Measurements from ENCODE around the gene CYP1A2. TPM values are rescaled to one million over a fixed set of nuclear protein-coding genes. Genes with fewer than 3 reads are reported as not detected.

The CYP1A2 gene
- total and polyA plus RNA-seq, 2 of the 13 experiments (the other 11 are each of a cell fraction or from before 2014, with no cell fraction given): 0.07 TPM; not detected in 1

DNA sequence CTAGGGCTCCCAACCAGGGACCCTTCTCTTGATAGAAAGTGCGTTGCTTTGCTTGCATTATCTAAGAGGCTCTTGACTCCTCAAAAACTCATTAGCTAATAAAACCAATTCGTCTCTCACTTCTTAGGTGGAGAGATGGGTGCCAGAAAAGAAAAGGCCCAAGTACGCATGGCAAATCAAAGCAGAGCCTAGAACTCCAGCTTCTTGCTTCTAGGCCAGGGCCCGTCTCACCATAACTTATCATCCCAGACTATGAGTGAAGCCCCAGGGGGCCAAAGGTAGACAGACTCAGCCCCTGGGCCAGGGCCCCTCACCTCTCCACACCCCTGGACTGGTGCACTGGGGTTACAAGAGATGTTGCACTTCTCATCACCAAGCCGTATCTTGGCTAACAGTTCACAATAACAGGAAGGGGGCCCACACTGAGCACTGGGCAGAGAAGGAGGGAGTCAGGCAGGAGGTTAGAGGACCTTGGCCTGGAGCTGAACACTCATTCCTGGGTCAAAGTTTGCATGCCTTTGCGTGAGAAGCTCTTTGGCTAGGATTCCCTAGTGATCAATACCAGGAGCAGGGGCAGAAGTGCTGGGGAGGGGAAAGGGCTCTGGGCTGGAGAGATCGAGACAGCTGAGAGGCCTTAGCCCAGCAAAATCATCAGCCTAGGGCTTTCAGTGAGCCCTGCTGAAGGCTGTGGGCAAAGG, 17.9 kb upstream of the CYP1A2 start (continued):
- TF ChIP-seq, protein P1, sequence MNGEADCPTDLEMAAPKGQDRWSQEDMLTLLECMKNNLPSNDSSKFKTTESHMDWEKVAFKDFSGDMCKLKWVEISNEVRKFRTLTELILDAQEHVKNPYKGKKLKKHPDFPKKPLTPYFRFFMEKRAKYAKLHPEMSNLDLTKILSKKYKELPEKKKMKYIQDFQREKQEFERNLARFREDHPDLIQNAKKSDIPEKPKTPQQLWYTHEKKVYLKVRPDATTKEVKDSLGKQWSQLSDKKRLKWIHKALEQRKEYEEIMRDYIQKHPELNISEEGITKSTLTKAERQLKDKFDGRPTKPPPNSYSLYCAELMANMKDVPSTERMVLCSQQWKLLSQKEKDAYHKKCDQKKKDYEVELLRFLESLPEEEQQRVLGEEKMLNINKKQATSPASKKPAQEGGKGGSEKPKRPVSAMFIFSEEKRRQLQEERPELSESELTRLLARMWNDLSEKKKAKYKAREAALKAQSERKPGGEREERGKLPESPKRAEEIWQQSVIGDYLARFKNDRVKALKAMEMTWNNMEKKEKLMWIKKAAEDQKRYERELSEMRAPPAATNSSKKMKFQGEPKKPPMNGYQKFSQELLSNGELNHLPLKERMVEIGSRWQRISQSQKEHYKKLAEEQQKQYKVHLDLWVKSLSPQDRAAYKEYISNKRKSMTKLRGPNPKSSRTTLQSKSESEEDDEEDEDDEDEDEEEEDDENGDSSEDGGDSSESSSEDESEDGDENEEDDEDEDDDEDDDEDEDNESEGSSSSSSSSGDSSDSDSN (CRISPR knock-in tag; IDR thresholded peaks at IDR 0.05): no peak
- TF ChIP-seq, protein P2, sequence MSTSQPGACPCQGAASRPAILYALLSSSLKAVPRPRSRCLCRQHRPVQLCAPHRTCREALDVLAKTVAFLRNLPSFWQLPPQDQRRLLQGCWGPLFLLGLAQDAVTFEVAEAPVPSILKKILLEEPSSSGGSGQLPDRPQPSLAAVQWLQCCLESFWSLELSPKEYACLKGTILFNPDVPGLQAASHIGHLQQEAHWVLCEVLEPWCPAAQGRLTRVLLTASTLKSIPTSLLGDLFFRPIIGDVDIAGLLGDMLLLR (CRISPR knock-in tag; IDR thresholded peaks at IDR 0.05): no peak
- TF ChIP-seq ZNF879 (CRISPR knock-in tag; IDR thresholded peaks at IDR 0.05) (no peak), ZNF562 (CRISPR knock-in tag; IDR thresholded peaks at IDR 0.05; ENCODE audit: borderline replicate concordance) (no peak), ATRX (CRISPR knock-in tag; IDR thresholded peaks at IDR 0.05; ENCODE audit: borderline replicate concordance) (no peak), ZNF431 (CRISPR knock-in tag; IDR thresholded peaks at IDR 0.05; ENCODE audit: borderline replicate concordance, low read depth) (no peak), HOXD1 (CRISPR knock-in tag; IDR thresholded peaks at IDR 0.05) (no peak), ZFYVE20 (CRISPR knock-in tag; IDR thresholded peaks at IDR 0.05; ENCODE audit: borderline replicate concordance, low read depth) (no peak), MTA3 (CRISPR knock-in tag; IDR thresholded peaks at IDR 0.05) (no peak), ATF7-NPFF (CRISPR knock-in tag; IDR thresholded peaks at IDR 0.05; ENCODE audit: low read depth) (no peak), ELF4 (CRISPR knock-in tag; IDR thresholded peaks at IDR 0.05; ENCODE audit: borderline replicate concordance) (no peak), ZSCAN21 (CRISPR knock-in tag; IDR thresholded peaks at IDR 0.05; ENCODE audit: borderline replicate concordance) (no peak), ZNF34 (CRISPR knock-in tag; IDR thresholded peaks at IDR 0.05; ENCODE audit: borderline replicate concordance) (no peak), MAZ (IDR thresholded peaks at IDR 0.05; ENCODE audit: borderline replicate concordance, low read depth, low read length) (peak; percentile 54; the same call in 1 of the 2 replicates), MAZ (CRISPR knock-in tag; IDR thresholded peaks at IDR 0.05; ENCODE audit: low read depth) (peak; percentile 83), ZNF20 (CRISPR knock-in tag; IDR thresholded peaks at IDR 0.05) (no peak), FUBP1 (CRISPR knock-in tag; IDR thresholded peaks at IDR 0.05; ENCODE audit: borderline replicate concordance) (no peak), GABPA (IDR thresholded peaks at IDR 0.05; ENCODE audit: low read depth, low read length) (no peak), GABPA (CRISPR knock-in tag; IDR thresholded peaks at IDR 0.05; ENCODE audit: low read depth) (peak; percentile 77), YY1 (IDR thresholded peaks at IDR 0.05; ENCODE audit: insufficient read depth, insufficient replicate concordance, low read depth, low read length) (no peak), TRIM24 (CRISPR knock-in tag; IDR thresholded peaks at IDR 0.05) (no peak), ZNF546 (CRISPR knock-in tag; conservative IDR thresholded peaks at IDR 0.05) (peak; percentile 87; the same call in 1 of the 2 replicates)
- TF ChIP-seq, protein P3, sequence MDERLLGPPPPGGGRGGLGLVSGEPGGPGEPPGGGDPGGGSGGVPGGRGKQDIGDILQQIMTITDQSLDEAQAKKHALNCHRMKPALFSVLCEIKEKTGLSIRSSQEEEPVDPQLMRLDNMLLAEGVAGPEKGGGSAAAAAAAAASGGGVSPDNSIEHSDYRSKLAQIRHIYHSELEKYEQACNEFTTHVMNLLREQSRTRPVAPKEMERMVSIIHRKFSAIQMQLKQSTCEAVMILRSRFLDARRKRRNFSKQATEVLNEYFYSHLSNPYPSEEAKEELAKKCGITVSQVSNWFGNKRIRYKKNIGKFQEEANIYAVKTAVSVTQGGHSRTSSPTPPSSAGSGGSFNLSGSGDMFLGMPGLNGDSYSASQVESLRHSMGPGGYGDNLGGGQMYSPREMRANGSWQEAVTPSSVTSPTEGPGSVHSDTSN (CRISPR knock-in tag; IDR thresholded peaks at IDR 0.05): no peak
- TF ChIP-seq, protein P4, sequence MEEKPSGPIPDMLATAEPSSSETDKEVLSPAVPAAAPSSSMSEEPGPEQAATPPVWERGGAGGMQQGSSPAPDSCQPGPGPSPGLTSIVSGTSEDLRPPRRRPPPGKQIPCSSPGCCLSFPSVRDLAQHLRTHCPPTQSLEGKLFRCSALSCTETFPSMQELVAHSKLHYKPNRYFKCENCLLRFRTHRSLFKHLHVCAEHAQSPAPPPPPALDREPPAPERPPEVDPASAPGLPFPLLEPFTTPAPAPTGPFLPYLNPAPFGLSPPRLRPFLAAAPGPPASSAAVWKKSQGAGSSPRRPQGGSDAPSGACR (CRISPR knock-in tag; IDR thresholded peaks at IDR 0.05): no peak; the same call in 1 of the 2 replicates
